Neural cell (in vitro differentiated cells): ENCODE data around the gene CNNM1. TPM values are rescaled to one million over a fixed set of nuclear protein-coding genes. Genes with fewer than 3 reads are reported as not detected.

Experiments
- H2AFZ ChIP-seq: fragments of 200-600, 300-800 bp; sonication (generic), shearing (Covaris generic); 2 replicates; pipeline ENCODE4 v1.6.0; 2014; ENCODE audit warnings: low read depth, mild to moderate bottlenecking, antibody characterized with exemption, low read length, moderate library complexity
- H3F3A ChIP-seq: fragments of 200-600 bp; shearing (Covaris generic); 2 replicates; pipeline ENCODE4 v1.6.1; 2016; ENCODE audit warnings: mild to moderate bottlenecking, moderate library complexity, mixed read lengths, antibody characterized with exemption, low read length; ENCODE audit not compliant: insufficient read depth, poor library complexity, severe bottlenecking
- H3K27ac ChIP-seq: fragments of 200-600, 300-800 bp; sonication (generic), shearing (Covaris generic); 2 replicates; pipeline ENCODE4 v1.5.1; 2014; ENCODE audit warnings: mild to moderate bottlenecking, low read length, moderate library complexity
- H3K27me3 ChIP-seq: fragments of 300-800, 200-600 bp; sonication (generic), shearing (Covaris generic); 2 replicates; pipeline ENCODE4 v1.6.0; 2014; ENCODE audit warnings: mild to moderate bottlenecking, low read depth, low read length, moderate library complexity; ENCODE audit not compliant: insufficient read depth
- H3K36me3 ChIP-seq: fragments of 300-800, 200-600 bp; sonication (generic), shearing (Covaris generic); 2 replicates; pipeline ENCODE4 v1.5.1; 2014; ENCODE audit warnings: mild to moderate bottlenecking, antibody characterized with exemption, low read length, moderate library complexity; ENCODE audit not compliant: insufficient read depth
- H3K4me2 ChIP-seq: fragments of 300-800, 200-600 bp; sonication (generic), shearing (Covaris generic); 2 replicates; pipeline ENCODE4 v1.6.0; 2014; ENCODE audit warnings: mild to moderate bottlenecking, low read length
- H3K4me3 ChIP-seq: fragments of 300-800, 200-600 bp; sonication (generic), shearing (Covaris generic); 2 replicates; pipeline ENCODE4 v1.5.1; 2014; ENCODE audit warnings: mild to moderate bottlenecking, low read length, moderate library complexity
- H3K79me2 ChIP-seq: fragments of 200-600 bp; shearing (Covaris generic); replicated peaks from 2 replicates; pipeline ENCODE4 v1.6.0; 2014; ENCODE audit warnings: mild to moderate bottlenecking, low read length, moderate library complexity; ENCODE audit not compliant: insufficient read depth
- H3K9ac ChIP-seq: fragments of 300-800, 200-600 bp; sonication (generic), shearing (Covaris generic); 2 replicates; pipeline ENCODE4 v1.6.1; 2016; ENCODE audit warnings: mild to moderate bottlenecking, low read length, mixed read lengths
- H3K9me2 ChIP-seq: fragments of 200-600 bp; shearing (Covaris generic); 2 replicates; pipeline ENCODE4 v1.6.1; 2016; ENCODE audit warnings: mild to moderate bottlenecking, low read length, mixed read lengths; ENCODE audit not compliant: insufficient read depth
- H3K9me3 ChIP-seq: fragments of 200-600, 300-800 bp; sonication (generic), shearing (Covaris generic); 2 replicates; pipeline ENCODE4 v1.6.1; 2016; ENCODE audit warnings: mild to moderate bottlenecking, mixed run types, low read length, moderate library complexity, mixed read lengths
- H4K20me1 ChIP-seq: fragments of 200-600 bp; shearing (Covaris generic); 2 replicates; pipeline ENCODE4 v1.6.1; 2016; ENCODE audit warnings: mild to moderate bottlenecking, mixed run types; ENCODE audit not compliant: insufficient read depth
- CTCF ChIP-seq: fragments of 450-650 bp; IDR thresholded peaks from 2 replicates; pipeline ENCODE4 v1.5.1; 2014; ENCODE audit warnings: antibody characterized with exemption, mild to moderate bottlenecking, moderate library complexity; ENCODE audit not compliant: poor library complexity, severe bottlenecking
- EP300 ChIP-seq: fragments of 450-650 bp; conservative IDR thresholded peaks from 2 replicates; pipeline ENCODE4 v1.6.1; 2014; ENCODE audit warnings: antibody characterized with exemption, mild to moderate bottlenecking, moderate library complexity; ENCODE audit not compliant: poor library complexity, severe bottlenecking
- EZH2 ChIP-seq: fragments of 200-600, 300-800 bp; shearing (Covaris generic), sonication (generic); IDR thresholded peaks from 2 replicates; pipeline ENCODE4 v1.6.1; 2014; ENCODE audit warnings: antibody characterized with exemption, low read length, borderline replicate concordance, mild to moderate bottlenecking; ENCODE audit not compliant: insufficient read depth, poor library complexity, severe bottlenecking
- MXI1 ChIP-seq: fragments of 450-650 bp; conservative IDR thresholded peaks from 2 replicates; pipeline ENCODE4 v1.6.1; 2014; ENCODE audit warnings: antibody characterized with exemption, mild to moderate bottlenecking; ENCODE audit not compliant: poor library complexity, severe bottlenecking
- POLR2AphosphoS5 ChIP-seq: IDR thresholded peaks from 2 replicates; pipeline ENCODE4 v1.6.1; 2012
- RAD21 ChIP-seq: fragments of 450-650 bp; conservative IDR thresholded peaks from 2 replicates; pipeline ENCODE4 v1.6.1; 2014; ENCODE audit warnings: antibody characterized with exemption, mild to moderate bottlenecking, moderate library complexity
- REST ChIP-seq: IDR thresholded peaks from 2 replicates; pipeline ENCODE4 v1.6.1; 2012; ENCODE audit warnings: borderline replicate concordance
- SMC3 ChIP-seq: fragments of 450-650 bp; conservative IDR thresholded peaks from 2 replicates; pipeline ENCODE4 v1.6.1; 2014; ENCODE audit warnings: antibody characterized with exemption, mild to moderate bottlenecking, moderate library complexity; ENCODE audit not compliant: poor library complexity
- TAF1 ChIP-seq: IDR thresholded peaks from 2 replicates; pipeline ENCODE4 v1.6.1; 2012; ENCODE audit warnings: low read depth
- polyA plus RNA-seq: library from polyadenylated mRNA; depleted of rRNA; stranded (reverse); fragments of >200 nt; gene quantifications from 2 replicates; pipeline ENCODE4 v1.2.3, GENCODE V29; 2014

Gene CNNM1
- polyA plus RNA-seq, 1 donor from 2014 or later: 1.5 TPM

- peaks cover 31% of the 10 kb centered on the region for H3K79me2 ChIP-seq
- H2AFZ ChIP-seq: no peak overlapping the region
- no peaks in the 10 kb centered on the region for H3K9me2 ChIP-seq
- TF ChIP-seq RAD21 (no peak), POLR2AphosphoS5 (no peak)
- H3K4me2 ChIP-seq: no peak overlapping the region
- H3K9ac ChIP-seq: no peak overlapping the region
- H3K9me3 ChIP-seq: no peaks in the 10 kb centered on the region
- H3K27me3 ChIP-seq: no peaks in the 10 kb centered on the region
- no peak overlapping the region for H3K27ac ChIP-seq
- peaks cover 6% of the 10 kb centered on the region for H3F3A ChIP-seq
- peaks cover 3% of the 10 kb centered on the region for H3K36me3 ChIP-seq
- no peak overlapping the region for H3K4me3 ChIP-seq
- H4K20me1 ChIP-seq: no peaks in the 10 kb centered on the region
Measured at GRCh38 chr10:99426689-99427088, 97.5 kb downstream of the CNNM1 start.

GRCh38 chr10:99427566-99428190 lies 98.5 kb downstream of the CNNM1 start:
- Histone ChIP-seq H3K4me3 (no peak overlapping the region), H3K36me3 (peaks cover 1% of the 10 kb centered on the region), H3K79me2 (peaks cover 35% of the 10 kb centered on the region), H3K9me3 (no peaks in the 10 kb centered on the region), H3K27me3 (no peaks in the 10 kb centered on the region), H3F3A (peaks cover 6% of the 10 kb centered on the region), H3K9ac (no peak overlapping the region), H3K4me2 (no peak overlapping the region), H4K20me1 (no peaks in the 10 kb centered on the region), H3K27ac (no peak overlapping the region), H2AFZ (no peak overlapping the region), H3K9me2 (no peaks in the 10 kb centered on the region)
- TF ChIP-seq MXI1: no peak
- TF ChIP-seq TAF1: no peak
- no peak for TF ChIP-seq SMC3
- TF ChIP-seq RAD21: no peak
- TF ChIP-seq EZH2: no peak
- TF ChIP-seq EP300: no peak
- TF ChIP-seq POLR2AphosphoS5: no peak
- no peak for TF ChIP-seq CTCF
- no peak for TF ChIP-seq REST
